ENCODE results near the gene JARID2. TPM values are rescaled to one million over a fixed set of nuclear protein-coding genes. Genes with fewer than 3 reads are reported as not detected.

JARID2 gene
- polyA plus RNA-seq, 3 donors = 29.0 to 32.0 (median 29.8) TPM

- DNase-seq = peak; percentile 84
Measured at GRCh38 chr6:15504581-15505350, 258.9 kb downstream of the JARID2 start.

DNA sequence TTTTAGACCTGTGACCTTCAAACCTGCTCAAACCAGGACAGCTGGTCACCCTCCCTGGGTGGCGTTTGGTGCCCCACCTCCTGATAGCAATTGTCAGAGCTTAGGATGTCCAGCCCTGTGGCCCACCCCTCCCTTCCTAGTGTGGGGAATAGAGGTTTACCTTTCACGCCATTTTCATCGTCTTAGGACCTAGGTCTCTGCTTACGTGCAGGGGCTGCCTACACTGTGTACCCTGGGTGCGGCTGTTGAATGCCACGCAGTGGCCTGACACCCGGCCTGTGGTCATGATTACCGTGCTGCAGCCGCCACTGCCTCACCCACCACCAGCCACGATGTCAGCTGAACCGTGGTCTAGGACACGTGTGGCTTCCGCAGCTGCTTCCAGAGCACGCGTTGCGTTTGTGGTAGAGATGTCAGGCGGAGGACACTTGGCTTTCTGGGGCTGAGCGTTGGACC lies 259.6 kb downstream of the JARID2 start:
- no peak for DNase-seq

GRCh38 chr6:15506066-15506465 lies 260.2 kb downstream of the JARID2 start:
- DNase-seq = no peak

GRCh38 chr6:15507221-15507620 lies 261.4 kb downstream of the JARID2 start:
- no peak for DNase-seq

DNA sequence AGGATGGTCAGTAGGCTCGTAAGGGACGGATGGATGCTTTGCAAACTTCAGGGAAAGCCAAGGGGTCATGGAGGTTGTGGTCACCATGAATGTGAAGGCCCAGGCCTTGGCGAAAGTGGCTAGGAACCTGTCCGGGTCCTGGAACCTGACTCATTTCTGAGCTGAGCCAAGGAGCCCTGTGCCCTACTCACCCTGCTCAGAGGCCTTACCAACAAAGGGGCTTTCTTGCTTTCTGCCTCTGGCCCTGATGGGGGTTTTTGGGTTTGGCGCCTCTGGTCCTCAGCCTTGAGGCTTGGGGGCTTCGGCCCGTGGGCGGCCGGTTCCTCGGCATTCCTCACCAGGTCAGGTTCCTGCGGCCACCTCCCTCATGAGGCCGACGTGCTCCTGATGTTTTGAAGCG lies 261.9 kb downstream of the JARID2 start:
- DNase-seq = no peak

GRCh38 chr6:15508441-15508871 lies 262.6 kb downstream of the JARID2 start:
- DNase-seq = no peak

DNA sequence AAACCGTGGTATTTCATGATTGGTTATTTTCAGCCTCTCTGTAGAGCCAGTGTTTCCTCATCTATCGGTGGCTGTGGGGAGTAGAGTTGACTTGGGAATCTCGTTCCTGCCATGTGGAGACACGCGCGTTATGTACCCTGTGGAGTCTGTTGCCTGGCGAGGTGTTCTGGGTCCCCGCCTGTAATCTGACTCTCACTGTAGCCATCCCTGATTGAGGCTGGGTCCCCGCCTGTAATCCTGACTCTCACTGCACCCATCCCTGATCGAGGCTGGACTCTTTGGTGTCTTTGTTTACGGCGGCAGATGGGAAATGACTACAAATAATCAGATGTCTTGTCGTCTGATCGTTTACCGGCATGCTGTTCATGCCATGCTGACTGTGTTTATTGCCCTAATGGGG lies 263.1 kb downstream of the JARID2 start:
- no peak for DNase-seq

DNA sequence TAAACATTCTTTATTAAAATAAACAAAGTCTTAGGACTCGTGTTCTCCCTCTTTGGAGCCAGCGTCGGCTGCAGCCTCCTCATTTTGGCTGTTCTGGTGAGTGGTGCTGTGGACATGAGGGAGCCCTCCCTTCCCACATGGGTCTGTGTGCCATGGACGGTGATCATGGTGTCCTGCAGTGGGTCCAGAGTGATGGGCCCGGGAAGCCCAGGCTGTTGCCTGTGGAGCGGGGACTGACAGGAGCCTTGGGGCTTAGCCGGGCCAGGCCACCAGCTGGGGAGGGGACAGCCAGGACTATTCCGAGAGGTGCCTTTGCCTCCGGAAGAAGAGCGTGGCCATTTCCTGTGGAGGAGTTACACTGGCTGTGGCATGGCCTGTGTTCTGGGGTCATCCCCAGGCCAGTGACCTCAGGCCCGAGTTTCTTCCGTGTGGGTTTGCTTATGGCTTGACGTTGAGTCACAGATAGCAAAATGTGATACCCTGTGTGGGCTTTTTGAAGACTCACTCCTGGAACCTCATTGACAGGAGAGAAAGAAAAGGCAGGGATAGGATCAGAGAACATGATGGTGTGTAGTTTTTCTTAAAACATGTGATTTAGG lies 263.6 kb downstream of the JARID2 start:
- no peak for DNase-seq

- no peak for DNase-seq
Measured at GRCh38 chr6:15510121-15510520, 264.3 kb downstream of the JARID2 start.

- DNase-seq = no peak
Measured at GRCh38 chr6:15510536-15511247, 264.8 kb downstream of the JARID2 start.

DNA sequence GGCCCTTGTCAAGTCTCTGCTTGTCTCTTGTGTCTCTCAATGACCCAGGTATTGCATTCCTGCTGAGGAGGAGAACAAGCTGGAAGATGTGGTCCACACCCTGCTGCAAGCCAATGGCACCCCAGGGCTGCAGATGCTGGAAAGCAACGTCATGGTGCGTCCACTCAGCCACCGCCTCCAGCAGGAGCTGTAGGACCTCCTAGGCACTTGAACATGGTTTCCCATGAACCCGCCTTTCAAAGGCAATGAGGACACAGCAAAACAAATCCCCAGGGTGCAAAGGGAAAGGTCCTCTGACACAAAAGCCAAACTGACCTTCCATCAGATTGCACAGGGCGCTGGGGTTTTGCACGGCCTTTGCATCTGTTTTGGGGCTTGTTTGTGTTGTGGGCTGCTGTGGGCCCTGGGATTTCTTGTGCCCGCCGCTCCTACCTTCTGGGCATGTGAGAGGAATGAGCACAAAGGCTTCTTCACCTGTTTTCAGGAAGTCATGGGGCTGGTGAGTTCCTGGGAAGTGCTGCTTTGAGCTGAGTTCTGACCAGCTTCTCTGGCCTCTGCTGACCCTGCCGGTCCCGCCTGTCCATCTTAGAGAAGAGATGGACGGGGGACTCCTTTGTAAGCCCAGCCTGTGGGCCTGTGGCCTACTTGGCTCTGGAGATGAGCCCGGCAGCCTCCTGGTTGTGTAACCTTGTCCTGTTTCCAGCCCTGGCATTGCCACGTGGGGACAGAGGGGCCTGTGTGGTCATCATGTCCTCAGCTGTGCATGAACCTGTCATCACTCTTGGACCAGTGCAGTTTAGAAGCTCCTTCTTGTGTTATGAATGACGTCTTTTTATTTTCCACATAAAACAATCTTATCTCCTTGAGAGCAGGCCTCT lies 265.6 kb downstream of the JARID2 start:
- DNase-seq = no peak

DNA sequence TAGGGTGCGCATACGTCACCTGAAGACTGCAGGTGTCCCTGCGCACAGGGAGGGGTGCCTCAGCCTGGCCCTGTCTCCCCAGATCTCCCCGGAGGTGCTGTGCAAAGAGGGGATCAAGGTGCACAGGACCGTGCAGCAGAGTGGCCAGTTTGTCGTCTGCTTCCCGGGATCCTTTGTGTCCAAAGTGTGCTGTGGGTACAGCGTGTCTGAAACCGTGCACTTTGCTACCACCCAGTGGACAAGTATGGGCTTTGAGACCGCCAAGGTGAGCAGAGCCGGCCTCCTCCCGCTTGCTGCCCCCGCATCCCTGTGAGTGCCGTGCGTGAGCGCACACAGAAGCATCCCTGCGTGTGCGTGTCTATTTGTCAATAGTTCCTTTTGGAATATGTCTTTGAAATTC lies 266.3 kb downstream of the JARID2 start:
- no peak for DNase-seq

DNA sequence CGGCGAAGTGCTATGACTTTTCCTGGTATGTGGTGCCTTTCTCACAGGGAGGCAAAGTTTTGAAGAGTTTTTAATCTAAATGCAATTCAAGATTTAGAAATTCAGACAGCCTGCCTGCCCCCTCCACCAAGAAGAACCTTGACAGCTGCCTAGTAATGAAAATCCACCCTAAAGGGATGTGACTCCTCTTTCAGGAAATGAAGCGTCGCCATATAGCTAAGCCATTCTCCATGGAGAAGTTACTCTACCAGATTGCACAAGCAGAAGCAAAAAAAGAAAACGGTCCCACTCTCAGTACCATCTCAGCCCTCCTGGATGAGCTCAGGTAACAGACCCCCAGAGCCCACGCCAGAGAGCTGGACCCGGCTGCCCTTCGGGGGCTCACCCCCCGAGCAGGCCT lies 266.9 kb downstream of the JARID2 start:
- no peak for DNase-seq

DNA sequence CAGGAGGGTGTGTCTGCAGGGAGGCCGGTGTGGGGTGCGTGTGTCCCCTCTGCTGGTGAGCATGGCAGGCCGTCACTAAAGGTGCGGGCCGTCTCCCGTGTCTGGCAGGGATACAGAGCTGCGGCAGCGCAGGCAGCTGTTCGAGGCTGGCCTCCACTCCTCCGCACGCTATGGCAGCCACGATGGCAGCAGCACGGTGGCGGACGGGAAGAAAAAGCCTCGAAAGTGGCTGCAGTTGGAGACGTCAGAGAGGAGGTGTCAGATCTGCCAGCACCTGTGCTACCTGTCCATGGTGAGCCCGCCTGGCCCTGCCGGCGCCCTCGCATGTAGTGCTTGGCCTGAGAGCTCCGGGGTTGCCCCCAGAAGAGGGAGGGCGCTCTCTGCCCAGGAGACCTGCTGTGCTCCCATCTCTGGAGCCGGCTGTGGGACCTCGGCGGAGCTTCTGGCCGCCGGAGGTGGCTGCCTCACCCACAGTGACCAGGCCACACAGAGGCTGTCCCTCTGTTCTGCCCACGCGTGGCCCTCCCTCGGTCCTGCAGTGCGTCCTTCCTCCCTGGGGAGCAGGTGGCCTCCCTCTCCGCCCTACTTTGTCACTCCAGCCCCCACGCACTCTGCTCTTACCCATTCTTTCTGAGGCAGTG lies 267.4 kb downstream of the JARID2 start:
- DNase-seq = no peak

DNA sequence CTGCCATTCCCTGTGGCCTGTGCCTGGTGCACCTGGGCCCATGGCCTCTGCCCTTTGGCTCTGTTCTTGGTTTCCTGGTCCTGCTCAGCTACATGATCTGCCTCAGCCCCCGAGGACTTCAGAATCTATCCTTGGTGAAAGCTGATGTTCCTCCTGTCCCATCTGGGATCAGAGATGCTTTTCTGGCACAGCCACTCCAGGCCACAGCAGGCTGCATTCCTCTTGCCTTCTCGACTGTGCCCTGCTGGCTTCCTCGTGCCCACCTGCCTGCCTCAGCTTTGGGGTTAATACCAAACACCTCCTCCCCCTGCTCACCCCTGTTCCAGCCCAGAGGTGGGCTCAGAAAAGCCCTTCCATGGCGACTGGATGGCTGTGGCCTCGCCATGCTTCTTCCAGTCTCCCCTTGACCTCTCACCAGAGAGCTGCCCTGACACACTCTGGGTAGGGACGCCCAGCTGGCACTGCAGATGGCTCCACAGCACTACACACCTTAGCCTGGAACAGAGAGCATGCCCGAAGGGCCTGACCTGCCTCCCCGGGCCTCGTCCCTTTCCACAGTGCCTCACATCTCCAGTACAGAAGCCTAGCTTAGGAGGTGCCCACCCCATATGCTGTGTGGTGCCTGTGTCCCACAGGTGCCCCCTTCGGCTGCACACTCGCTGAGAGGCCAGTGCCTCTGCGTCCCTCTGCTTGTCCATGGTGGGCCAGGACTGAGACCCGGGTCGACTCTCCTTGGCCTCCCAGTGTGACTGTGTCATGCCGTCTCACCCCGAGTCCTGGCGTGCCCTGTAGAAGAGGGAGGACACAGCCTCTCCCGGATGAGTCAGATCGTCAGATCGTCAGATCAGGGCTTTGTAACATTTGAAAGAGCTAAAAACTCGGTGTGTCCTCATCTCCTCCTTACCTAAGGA lies 268.2 kb downstream of the JARID2 start:
- DNase-seq = no peak

DNA sequence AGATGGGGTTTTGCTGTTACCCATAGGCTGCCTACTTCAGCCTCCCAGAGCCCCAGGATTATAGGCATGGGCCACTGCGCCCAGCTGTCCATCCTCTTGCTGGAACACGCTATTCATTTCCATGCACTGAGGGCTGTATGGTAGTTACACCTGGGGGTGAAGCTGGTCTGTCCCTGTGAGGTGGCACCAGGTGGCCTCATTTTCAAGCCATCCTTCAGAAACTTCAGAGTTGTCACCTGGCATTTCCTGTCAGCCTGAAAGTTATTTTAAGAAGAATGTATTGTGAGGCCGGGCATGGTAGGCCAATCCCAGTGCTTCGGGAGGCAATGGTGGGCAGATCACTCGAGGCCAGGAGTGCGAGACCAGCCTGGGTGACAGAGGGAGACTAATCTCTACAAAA lies 269.4 kb downstream of the JARID2 start:
- no peak for DNase-seq

- DNase-seq = no peak
Measured at GRCh38 chr6:15515660-15516375, 269.9 kb downstream of the JARID2 start.

GRCh38 chr6:15516378-15516777 lies 270.5 kb downstream of the JARID2 start:
- DNase-seq = no peak

GRCh38 chr6:15516923-15517560 lies 271.2 kb downstream of the JARID2 start:
- DNase-seq = no peak
